Mesodermal cell (in vitro differentiated cells): Measurements from ENCODE around the gene RGCC. TPM values are rescaled to one million over a fixed set of nuclear protein-coding genes. Genes with fewer than 3 reads are reported as not detected.

Source experiments
- H3K27ac ChIP-seq: 2 replicates; pipeline ENCODE4 v1.7.0; 2013; ENCODE audit warnings: mild to moderate bottlenecking, low read depth, low read length, moderate library complexity; ENCODE audit not compliant: severe bottlenecking
- H3K36me3 ChIP-seq: 2 replicates; pipeline ENCODE4 v1.7.1; 2013; ENCODE audit warnings: mild to moderate bottlenecking, low read length, moderate library complexity; ENCODE audit not compliant: control insufficient read depth, insufficient read depth
- H3K4me1 ChIP-seq: one replicate; pipeline ENCODE4 v1.7.1; 2013; ENCODE audit warnings: mild to moderate bottlenecking, low read length; ENCODE audit not compliant: insufficient read depth, control insufficient read depth, poor library complexity, severe bottlenecking
- H3K4me3 ChIP-seq: 2 replicates; pipeline ENCODE4 v1.7.0; 2013; ENCODE audit warnings: low read length, control low read depth, mild to moderate bottlenecking; ENCODE audit not compliant: insufficient read depth, poor library complexity, severe bottlenecking; ENCODE audit errors: extremely low read depth
- H3K9me3 ChIP-seq: 2 replicates; pipeline ENCODE4 v1.7.1; 2013; ENCODE audit warnings: mild to moderate bottlenecking, low read length, moderate library complexity; ENCODE audit not compliant: control insufficient read depth
- WGBS, 2 experiments: methylation state at CpG; one replicate each; pipeline ENCODE4 v1.1.5; 2013; ENCODE audit warnings: missing lambda C conversion rate in 2 of 2; ENCODE audit not compliant: insufficient coverage in 2 of 2; 5-methylcytosine and 5-hydroxymethylcytosine counted together
- polyA plus RNA-seq, 2 experiments: library from polyadenylated mRNA; stranded (reverse); fragments of 50-300 nt; gene quantifications; one replicate each; pipeline ENCODE4 v1.2.3, GENCODE V29; 2013

The RGCC gene
- 7.1 TPM for polyA plus RNA-seq (2013, experiment 1 of 2)
- polyA plus RNA-seq (2013, experiment 2 of 2) = 7.3 TPM

DNA sequence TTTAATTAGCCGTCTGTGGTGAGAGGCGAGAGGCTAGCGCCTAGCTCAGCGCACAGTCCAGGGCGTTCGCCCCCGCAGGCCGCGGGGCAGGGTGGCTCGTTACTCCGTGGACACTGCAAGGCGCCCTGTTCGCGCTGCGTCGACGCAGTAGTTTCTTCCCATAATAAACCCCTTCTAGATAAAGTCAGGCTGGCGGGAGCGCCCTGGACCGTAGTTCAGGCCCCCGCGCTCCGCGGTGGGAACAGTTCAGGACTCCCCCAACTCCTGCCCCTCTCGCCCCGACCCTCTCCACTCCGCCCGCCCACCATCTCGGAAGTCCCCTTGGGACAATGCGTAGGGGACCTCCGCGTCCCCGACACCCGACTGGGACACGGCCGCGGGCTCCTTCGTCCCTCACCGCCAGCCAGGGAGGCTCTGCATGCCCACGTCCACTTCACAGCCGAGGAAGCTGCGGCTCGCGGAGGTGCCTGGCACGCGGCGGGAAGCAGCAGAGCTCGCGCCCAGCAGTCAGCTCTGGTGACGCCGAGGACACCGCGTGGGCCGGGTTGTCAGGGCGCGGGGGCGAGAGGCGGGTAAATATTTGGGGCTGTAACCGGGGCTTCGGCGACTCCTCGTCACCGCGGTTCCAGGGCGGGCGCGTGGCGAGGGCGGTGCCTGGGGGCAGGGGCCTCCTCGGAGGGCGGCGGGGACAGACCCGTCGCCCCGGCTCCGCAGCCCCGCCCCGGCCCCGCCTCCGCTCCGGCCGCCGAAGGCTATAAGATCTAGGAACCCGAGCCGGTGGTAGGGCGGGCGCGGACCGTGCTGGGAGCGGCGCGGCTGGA is at the start of gene RGCC:
Gene RGCC (plus strand): TSS at position 783 of the 821 bp plus-strand sequence. CDS start 158 bp downstream, outside the sequence.
- Histone ChIP-seq H3K4me3 (peak within 1 kb of the TSS; percentile 59), H3K27ac (no peak within 1 kb of the TSS), H3K9me3 (no peaks in the 10 kb centered on the region), H3K36me3 (no peaks in the 10 kb centered on the region), H3K4me1 (peaks cover 11% of the 10 kb centered on the region)
- 6 to 9% methylated on average over 68 of the region's 92 CpGs for WGBS, 2 experiments

DNA sequence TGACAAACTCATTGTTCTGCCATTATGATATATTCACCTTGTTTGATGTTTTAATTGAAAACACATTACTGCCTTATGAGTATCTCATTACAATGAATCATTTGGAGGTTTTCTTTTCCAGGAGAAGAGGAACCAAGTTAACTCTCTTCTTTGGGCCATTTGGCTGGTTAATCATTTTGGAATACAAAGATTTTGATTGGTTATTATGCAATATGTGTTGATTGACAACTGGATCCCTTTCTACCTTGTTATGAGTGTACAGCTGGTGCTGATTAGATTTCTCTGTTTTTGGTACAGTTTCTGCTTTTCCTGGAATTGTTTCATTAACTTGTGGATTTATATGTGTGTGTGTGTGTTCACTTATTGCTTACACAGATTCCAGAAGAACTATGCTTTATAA is 49.2 kb upstream of the RGCC start:
- H3K9me3 ChIP-seq = no peaks in the 10 kb centered on the region
- no peak overlapping the region for H3K4me3 ChIP-seq
- no peaks in the 10 kb centered on the region for H3K36me3 ChIP-seq
- H3K27ac ChIP-seq = no peak overlapping the region
- no peaks in the 10 kb centered on the region for H3K4me1 ChIP-seq

DNA sequence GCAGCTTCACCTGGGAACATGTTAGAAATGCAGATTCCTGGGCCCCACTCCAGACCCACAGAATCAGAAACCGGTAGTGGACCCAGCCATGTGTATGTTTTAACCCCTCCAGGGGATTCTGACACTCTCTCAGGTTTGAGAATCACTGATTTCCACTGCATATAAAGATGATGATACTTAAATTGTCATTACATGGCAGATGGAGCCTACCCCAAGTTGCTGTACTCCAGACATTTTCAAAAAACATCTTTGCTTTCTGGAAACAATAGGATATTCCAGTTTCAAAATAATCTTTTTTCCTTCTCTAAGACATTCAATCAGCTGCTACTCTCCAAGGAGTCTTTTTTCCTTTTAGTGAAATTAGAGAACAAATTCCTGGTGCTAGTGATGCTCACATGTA is 48.6 kb upstream of the RGCC start:
- 100% methylated on average over 1 of the region's 1 CpG; no CpG with 5 or more reads in 1 of the 2 experiments for WGBS, 2 experiments
- Histone ChIP-seq H3K36me3 (no peaks in the 10 kb centered on the region), H3K4me3 (no peak overlapping the region), H3K27ac (no peak overlapping the region), H3K4me1 (no peaks in the 10 kb centered on the region), H3K9me3 (no peaks in the 10 kb centered on the region)

- Histone ChIP-seq H3K4me1 (no peaks in the 10 kb centered on the region), H3K4me3 (no peak overlapping the region), H3K9me3 (no peaks in the 10 kb centered on the region), H3K36me3 (no peaks in the 10 kb centered on the region), H3K27ac (no peak overlapping the region)
- 88% methylated on average over 1 of the region's 2 CpGs; no CpG with 5 or more reads in 1 of the 2 experiments for WGBS, 2 experiments
Observed at GRCh38 chr13:41409611-41410010, 47.7 kb upstream of the RGCC start.

DNA sequence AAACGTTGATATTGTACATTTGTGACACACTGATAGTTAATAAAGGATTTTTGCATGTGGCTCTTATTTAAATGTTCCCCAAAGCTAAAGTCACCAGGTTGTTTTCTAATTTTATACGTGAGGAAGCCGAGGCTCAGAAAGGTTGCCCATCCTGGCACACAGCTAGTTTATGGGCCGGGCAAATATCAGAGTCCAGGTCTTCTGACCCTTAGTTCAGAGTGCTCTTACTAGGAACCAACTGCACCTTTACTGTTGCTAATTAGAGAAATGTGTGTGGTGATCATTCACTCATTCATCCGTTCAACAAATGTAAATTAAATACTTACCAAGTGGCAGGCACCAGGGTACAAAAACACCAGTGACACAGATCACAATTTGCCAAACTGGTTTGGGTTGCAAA is 46.3 kb upstream of the RGCC start:
- 82% methylated on average over 3 of the region's 5 CpGs; no CpG with 5 or more reads in 1 of the 2 experiments for WGBS, 2 experiments

GRCh38 chr13:41411522-41411921 is 45.8 kb upstream of the RGCC start:
- 33 to 80% methylated on average over 1 of the region's 5 CpGs for WGBS, 2 experiments
- no peaks in the 10 kb centered on the region for H3K4me1 ChIP-seq
- no peak overlapping the region for H3K4me3 ChIP-seq
- no peaks in the 10 kb centered on the region for H3K9me3 ChIP-seq
- H3K27ac ChIP-seq = no peak overlapping the region
- H3K36me3 ChIP-seq = no peaks in the 10 kb centered on the region

More for the DNA sequence above, 46.3 kb upstream of the RGCC start:
- Histone ChIP-seq H3K4me1 (no peaks in the 10 kb centered on the region), H3K9me3 (no peaks in the 10 kb centered on the region), H3K36me3 (no peaks in the 10 kb centered on the region), H3K27ac (no peak overlapping the region), H3K4me3 (no peak overlapping the region)

DNA sequence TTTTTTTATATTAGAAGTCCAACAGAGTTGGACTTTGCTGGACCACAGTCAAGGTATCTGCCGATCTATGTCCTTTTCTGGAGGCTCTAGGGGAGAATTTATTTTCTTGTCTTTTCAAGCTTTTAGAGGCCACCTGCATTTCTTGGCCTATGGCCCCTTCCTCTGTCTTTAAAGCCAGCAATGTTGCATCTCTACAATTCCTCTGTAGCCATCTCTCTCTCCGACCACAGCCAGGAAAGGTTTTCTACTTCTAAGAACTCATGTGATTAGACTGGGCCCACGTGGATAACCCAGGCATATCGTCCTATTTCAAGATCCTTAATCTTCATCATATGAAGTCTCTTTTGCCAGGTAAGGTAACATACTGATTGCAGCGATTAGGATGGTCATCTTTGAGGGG is 43.5 kb upstream of the RGCC start:
- 100% methylated on average over 1 to 2 of the region's 5 CpGs for WGBS, 2 experiments
- H3K4me1 ChIP-seq = no peaks in the 10 kb centered on the region

DNA sequence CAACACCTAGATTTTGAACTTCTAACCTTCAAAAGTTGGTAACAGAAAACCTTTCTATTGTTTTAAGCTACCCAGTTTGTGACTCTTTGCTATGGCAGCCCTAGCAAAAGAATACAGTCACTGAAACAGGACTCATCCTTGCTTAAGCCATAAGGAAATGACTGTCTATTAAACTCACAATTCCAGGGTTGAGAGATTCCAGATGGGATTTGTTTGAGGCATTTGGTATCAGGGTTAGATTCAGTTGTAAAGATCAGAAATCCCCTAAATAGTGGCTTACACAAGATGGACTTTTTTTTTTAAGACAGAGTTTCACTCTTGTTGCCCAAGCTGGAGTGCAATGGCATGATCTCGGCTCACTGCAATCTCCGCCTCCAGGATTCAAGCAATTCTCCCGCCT is 41.1 kb upstream of the RGCC start:
- H3K4me1 ChIP-seq = no peaks in the 10 kb centered on the region
- no peaks in the 10 kb centered on the region for H3K9me3 ChIP-seq
- H3K27ac ChIP-seq = no peak overlapping the region
- no peak overlapping the region for H3K4me3 ChIP-seq
- WGBS, 2 experiments = 78 to 89% methylated on average over 3 of the region's 3 CpGs
- no peaks in the 10 kb centered on the region for H3K36me3 ChIP-seq

More for the DNA sequence above, 43.5 kb upstream of the RGCC start:
- H3K27ac ChIP-seq = no peak overlapping the region
- no peak overlapping the region for H3K4me3 ChIP-seq
- no peaks in the 10 kb centered on the region for H3K9me3 ChIP-seq
- no peaks in the 10 kb centered on the region for H3K36me3 ChIP-seq

DNA sequence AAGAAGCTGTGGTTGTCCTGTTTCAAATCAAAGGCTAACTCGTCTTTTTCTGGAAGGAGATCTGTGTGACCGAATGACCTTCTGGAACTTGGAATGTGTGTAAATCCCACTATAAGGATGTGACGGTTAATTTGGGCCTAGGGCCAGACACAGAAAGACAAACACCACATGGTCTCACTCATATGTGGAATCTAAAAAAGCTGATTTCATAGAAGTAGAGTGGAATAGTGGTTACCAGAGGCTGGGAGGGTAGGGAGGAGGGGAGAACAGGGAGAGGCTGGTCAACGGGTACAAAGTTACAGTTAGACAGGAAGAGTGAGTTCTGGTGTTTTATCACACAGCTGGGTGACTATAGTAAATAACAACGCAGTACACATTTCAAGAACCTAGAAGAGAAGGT is 39.3 kb upstream of the RGCC start:
- H3K9me3 ChIP-seq = no peaks in the 10 kb centered on the region
- WGBS, 2 experiments = 90 to 100% methylated on average over 2 to 3 of the region's 5 CpGs

DNA sequence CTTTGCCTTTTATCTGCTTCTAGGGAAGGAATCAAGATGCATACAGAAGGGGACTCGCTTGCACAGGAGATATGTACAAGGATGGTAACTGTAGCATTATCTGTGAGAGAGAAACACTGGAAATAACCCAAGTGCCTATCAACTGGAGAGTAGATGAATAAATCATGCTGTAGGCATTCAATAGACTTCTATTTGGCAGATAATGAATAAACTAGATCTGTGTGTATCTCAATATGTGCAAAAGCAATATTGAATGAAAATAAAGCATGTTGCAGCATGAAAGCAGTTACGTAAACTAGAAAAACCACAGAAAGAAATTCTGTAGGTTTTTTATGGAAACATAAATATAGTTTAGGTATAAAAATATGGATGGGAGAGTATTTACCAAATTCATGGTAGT is 38.6 kb upstream of the RGCC start:
- H3K36me3 ChIP-seq = no peaks in the 10 kb centered on the region
- WGBS, 2 experiments = 94 to 100% methylated on average over 2 of the region's 2 CpGs
- no peak overlapping the region for H3K27ac ChIP-seq
- no peaks in the 10 kb centered on the region for H3K4me1 ChIP-seq
- H3K4me3 ChIP-seq = no peak overlapping the region
- no peaks in the 10 kb centered on the region for H3K9me3 ChIP-seq

More for the DNA sequence above, 39.3 kb upstream of the RGCC start:
- Histone ChIP-seq H3K4me1 (no peaks in the 10 kb centered on the region), H3K36me3 (no peaks in the 10 kb centered on the region), H3K4me3 (no peak overlapping the region), H3K27ac (no peak overlapping the region)

DNA sequence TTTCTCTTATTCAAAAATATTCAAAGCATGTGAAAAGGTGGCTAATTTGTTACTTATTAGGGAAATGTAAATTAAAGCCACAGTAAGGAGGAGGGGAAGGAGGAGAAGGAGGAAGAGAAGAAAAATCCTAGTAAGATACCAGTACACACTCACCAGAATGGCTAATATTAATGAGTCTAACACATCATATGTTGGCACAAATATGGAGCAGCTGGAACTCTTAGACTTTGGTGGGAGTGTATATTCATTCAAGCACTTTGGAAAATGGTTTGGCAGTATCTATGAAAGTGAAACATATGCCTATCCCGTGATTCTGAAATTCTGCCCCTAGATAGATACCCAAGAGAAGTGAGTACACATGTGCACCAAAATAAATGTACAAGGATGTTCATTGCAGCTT is 38.1 kb upstream of the RGCC start:
- Histone ChIP-seq H3K27ac (no peak overlapping the region), H3K36me3 (no peaks in the 10 kb centered on the region), H3K4me3 (no peak overlapping the region), H3K4me1 (no peaks in the 10 kb centered on the region), H3K9me3 (no peaks in the 10 kb centered on the region)
- WGBS, 2 experiments = no CpG with 5 or more reads among the region's 1 CpG
